Hepatic stellate cell (primary cell): ENCODE measurements around the gene TAF3.
"Not testable (repeated sequence)": the region's sequence is repeated elsewhere in the genome, so short reads cannot be mapped to it uniquely, and the experiment has no call there.

ENCODE experiments used
- DNase-seq: peaks from one replicate; pipeline ENCODE4 v3.0.0; 2011; ENCODE audit warnings: low spot score

The TAF3 gene

GRCh38 chr10:7969623-7970022 is 151.3 kb downstream of the TAF3 start:
- DNase-seq: no peak

GRCh38 chr10:7971949-7972348 is 153.6 kb downstream of the TAF3 start:
- no peak for DNase-seq

- DNase-seq: no peak
These were observed 154.1 kb downstream of the TAF3 start for GRCh38 chr10:7972367-7972766.

- DNase-seq: no peak
These were observed 161.9 kb downstream of the TAF3 start for GRCh38 chr10:7980196-7980595.

- DNase-seq: no peak
These were observed 164.4 kb downstream of the TAF3 start for GRCh38 chr10:7982727-7983126.

GRCh38 chr10:7984325-7984724 is 166.0 kb downstream of the TAF3 start:
- no peak for DNase-seq

GRCh38 chr10:7984896-7985295 is 166.6 kb downstream of the TAF3 start:
- no peak for DNase-seq

GRCh38 chr10:7986851-7987250 is 168.5 kb downstream of the TAF3 start:
- no peak for DNase-seq

GRCh38 chr10:7988989-7989388 is 170.7 kb downstream of the TAF3 start:
- DNase-seq: no peak

GRCh38 chr10:7998831-7999230 is 180.5 kb downstream of the TAF3 start:
- no peak for DNase-seq

GRCh38 chr10:8004469-8005000 is 186.2 kb downstream of the TAF3 start:
- no peak for DNase-seq

- no peak for DNase-seq
These were observed 188.1 kb downstream of the TAF3 start for GRCh38 chr10:8006274-8006999.

- no peak for DNase-seq
These were observed 190.7 kb downstream of the TAF3 start for GRCh38 chr10:8009031-8009430.

GRCh38 chr10:8013006-8013405 is 194.7 kb downstream of the TAF3 start:
- no peak for DNase-seq

GRCh38 chr10:8013619-8014018 is 195.3 kb downstream of the TAF3 start:
- no peak for DNase-seq

- DNase-seq: no peak
These were observed 196.3 kb downstream of the TAF3 start for GRCh38 chr10:8014649-8015048.

GRCh38 chr10:8017277-8017676 is 199.0 kb downstream of the TAF3 start:
- no peak for DNase-seq

GRCh38 chr10:8023321-8023720 is 205.0 kb downstream of the TAF3 start:
- no peak for DNase-seq

- DNase-seq: no peak
These were observed 205.5 kb downstream of the TAF3 start for GRCh38 chr10:8023851-8024250.

- DNase-seq: no peak
These were observed 208.3 kb downstream of the TAF3 start for GRCh38 chr10:8026349-8027259.

GRCh38 chr10:8031211-8031610 is 212.9 kb downstream of the TAF3 start:
- not testable (repeated sequence) for DNase-seq

- no peak for DNase-seq
These were observed 214.3 kb downstream of the TAF3 start for GRCh38 chr10:8032558-8032957.
